ENCODE results near the gene ATP6V1B1. TPM values are rescaled to one million over a fixed set of nuclear protein-coding genes. Genes with fewer than 3 reads are reported as not detected.

The ATP6V1B1 gene
- total RNA-seq, 1 donor from 2014 or later: not detected

DNA sequence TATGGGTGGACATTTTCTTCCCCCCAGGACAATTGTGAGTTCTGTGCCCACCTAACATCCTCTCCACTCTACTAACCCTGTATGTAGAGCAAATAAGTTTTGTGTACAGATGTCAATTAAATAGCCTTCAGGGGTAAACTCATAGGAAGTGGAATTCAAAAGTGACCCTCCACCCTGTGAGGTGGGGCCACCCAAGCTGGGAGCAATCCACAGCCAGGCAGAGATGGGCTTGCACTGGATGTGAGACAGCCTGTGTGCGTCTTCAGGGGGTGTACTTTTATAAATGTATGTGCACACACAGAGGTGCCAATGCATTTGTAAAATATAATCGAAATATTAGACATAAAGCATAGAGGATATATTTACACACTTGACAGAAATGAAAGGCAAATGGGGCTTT, 33.1 kb upstream of the ATP6V1B1 start:
- peaks cover 82% of the 10 kb centered on the region for H3K27me3 Mint-ChIP-seq
- no peaks in the 10 kb centered on the region for H3K9me3 Mint-ChIP-seq
- no peaks in the 10 kb centered on the region for H3K36me3 Mint-ChIP-seq (ENCODE audit: low read depth)
- no peak for DNase-seq
- ATAC-seq (ENCODE audit: low read depth): no peak
- H3K27ac Mint-ChIP-seq: no peak overlapping the region
- no peak overlapping the region for H3K4me3 Mint-ChIP-seq
- intact Hi-C loops (cut with micrococcal nuclease): no loop called here
- ChIA-PET POLR2A (no interaction called here), CTCF (no interaction called here)
- H3K4me1 Mint-ChIP-seq: peaks cover 33% of the 10 kb centered on the region
- TF ChIP-seq, protein P1, sequence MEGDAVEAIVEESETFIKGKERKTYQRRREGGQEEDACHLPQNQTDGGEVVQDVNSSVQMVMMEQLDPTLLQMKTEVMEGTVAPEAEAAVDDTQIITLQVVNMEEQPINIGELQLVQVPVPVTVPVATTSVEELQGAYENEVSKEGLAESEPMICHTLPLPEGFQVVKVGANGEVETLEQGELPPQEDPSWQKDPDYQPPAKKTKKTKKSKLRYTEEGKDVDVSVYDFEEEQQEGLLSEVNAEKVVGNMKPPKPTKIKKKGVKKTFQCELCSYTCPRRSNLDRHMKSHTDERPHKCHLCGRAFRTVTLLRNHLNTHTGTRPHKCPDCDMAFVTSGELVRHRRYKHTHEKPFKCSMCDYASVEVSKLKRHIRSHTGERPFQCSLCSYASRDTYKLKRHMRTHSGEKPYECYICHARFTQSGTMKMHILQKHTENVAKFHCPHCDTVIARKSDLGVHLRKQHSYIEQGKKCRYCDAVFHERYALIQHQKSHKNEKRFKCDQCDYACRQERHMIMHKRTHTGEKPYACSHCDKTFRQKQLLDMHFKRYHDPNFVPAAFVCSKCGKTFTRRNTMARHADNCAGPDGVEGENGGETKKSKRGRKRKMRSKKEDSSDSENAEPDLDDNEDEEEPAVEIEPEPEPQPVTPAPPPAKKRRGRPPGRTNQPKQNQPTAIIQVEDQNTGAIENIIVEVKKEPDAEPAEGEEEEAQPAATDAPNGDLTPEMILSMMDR (IDR thresholded peaks at IDR 0.05): no peak

- intact Hi-C loops (cut with micrococcal nuclease): no loop called here
- ATAC-seq (ENCODE audit: low read depth) (no peak), DNase-seq (no peak)
- TF ChIP-seq, protein P1 (IDR thresholded peaks at IDR 0.05): no peak
- no peak overlapping the region for H3K4me3 Mint-ChIP-seq
- no peaks in the 10 kb centered on the region for H3K9me3 Mint-ChIP-seq
- ChIA-PET POLR2A (no interaction called here), CTCF (no interaction called here)
- no peaks in the 10 kb centered on the region for H3K36me3 Mint-ChIP-seq (ENCODE audit: low read depth)
- H3K4me1 Mint-ChIP-seq: peaks cover 36% of the 10 kb centered on the region
- peaks cover 77% of the 10 kb centered on the region for H3K27me3 Mint-ChIP-seq
- no peak overlapping the region for H3K27ac Mint-ChIP-seq
Measured at GRCh38 chr2:70903171-70903570, 32.5 kb upstream of the ATP6V1B1 start.

DNA sequence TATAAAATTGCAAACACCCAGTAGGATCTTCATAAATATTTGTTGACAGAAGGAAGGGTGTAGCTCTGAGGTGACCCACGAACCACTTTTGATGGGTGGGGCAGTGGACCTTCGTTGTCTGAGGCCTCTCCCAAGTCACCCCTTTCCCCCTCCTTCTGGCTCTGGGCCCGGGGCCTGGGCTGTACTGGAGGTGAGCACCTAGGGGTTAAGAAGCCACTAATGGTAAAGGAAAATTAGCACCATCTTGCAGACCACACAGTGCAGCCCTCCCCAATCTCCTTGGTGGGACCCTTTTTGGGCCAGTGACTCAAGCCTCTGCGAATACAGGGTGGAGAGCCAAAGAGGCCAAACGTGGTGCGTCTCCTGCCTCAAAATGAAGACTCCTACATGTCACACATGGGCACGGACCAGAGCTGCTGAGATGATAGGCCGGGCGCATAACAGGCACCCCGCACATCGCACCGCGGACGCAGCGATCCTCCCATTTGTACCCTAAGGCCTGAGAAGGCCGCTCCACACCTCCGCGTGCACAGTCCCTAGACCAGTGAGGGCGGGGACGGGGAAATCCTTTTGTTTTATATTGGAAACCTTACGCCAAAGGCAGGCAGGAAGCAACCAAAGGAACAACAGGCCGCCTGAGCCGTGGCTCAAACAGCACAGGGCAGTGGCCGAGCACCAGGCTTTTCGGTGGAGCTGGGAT, 31.9 kb upstream of the ATP6V1B1 start:
- no peaks in the 10 kb centered on the region for H3K9me3 Mint-ChIP-seq
- DNase-seq: no peak
- H3K4me1 Mint-ChIP-seq: peaks cover 36% of the 10 kb centered on the region
- no peaks in the 10 kb centered on the region for H3K36me3 Mint-ChIP-seq (ENCODE audit: low read depth)
- intact Hi-C loops (cut with micrococcal nuclease): no loop called here
- ChIA-PET CTCF (no interaction called here), POLR2A (no interaction called here)
- no peak for ATAC-seq (ENCODE audit: low read depth)
- peaks cover 77% of the 10 kb centered on the region for H3K27me3 Mint-ChIP-seq
- H3K4me3 Mint-ChIP-seq: no peak overlapping the region
- no peak overlapping the region for H3K27ac Mint-ChIP-seq
- TF ChIP-seq, protein P1 (IDR thresholded peaks at IDR 0.05): no peak

DNA sequence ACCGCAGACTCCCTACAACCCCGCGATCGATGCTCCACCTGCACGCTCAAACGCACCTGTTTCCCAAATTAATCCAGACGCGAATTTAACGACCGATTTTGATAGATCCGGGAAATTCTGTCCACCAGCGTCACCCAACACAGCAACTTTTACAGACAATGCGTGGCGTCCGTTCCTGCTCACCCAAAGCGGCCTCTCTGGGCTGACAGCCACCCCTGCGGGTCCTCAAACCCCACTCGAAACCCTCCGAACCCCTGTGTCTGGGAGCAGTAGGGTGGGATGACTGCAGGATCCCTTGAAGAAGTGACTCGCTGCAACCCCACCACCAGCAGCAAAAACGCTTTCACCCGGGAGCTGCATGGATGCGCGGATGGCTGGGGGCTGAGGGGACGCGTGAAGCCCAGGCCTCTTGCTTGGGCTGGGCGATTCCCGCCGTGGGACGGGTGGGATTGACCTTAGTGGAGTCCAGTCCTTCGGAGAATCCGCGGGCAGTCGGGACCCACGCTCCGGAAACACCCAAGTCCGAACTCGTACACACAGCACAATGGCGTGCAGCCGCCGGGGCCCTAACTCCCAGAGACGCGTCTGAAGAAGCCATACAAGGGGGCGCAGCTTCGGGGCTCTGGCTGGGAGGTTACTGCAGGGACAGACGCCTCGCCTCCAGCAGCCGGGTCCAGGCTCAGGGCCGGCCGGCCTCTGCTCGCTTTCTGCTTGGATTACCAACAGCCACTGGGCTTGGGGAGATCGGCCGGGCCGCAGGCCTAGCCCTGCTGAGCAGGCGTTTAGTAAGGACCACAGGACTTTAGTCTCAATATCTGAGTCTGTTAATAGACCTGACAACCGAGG, 31.1 kb upstream of the ATP6V1B1 start:
- POLR2A ChIA-PET: no interaction called here
- CTCF ChIA-PET: no interaction called here
- no peaks in the 10 kb centered on the region for H3K9me3 Mint-ChIP-seq
- ATAC-seq (ENCODE audit: low read depth) (no peak), DNase-seq (no peak)
- peaks cover 70% of the 10 kb centered on the region for H3K27me3 Mint-ChIP-seq
- H3K27ac Mint-ChIP-seq: no peak overlapping the region
- intact Hi-C loops (cut with micrococcal nuclease): no loop called here
- no peaks in the 10 kb centered on the region for H3K36me3 Mint-ChIP-seq (ENCODE audit: low read depth)
- peaks cover 32% of the 10 kb centered on the region for H3K4me1 Mint-ChIP-seq
- TF ChIP-seq, protein P1 (IDR thresholded peaks at IDR 0.05): no peak
- H3K4me3 Mint-ChIP-seq: no peak overlapping the region

Measured in activated B cell treated with CpG ODN at 0.5 μM for 24 hours (primary cell).